Duodenal mucosa (tissue), 2 donors: ENCODE results near the gene SOX12.
"Not testable (repeated sequence)": the region's sequence is repeated elsewhere in the genome, so short reads cannot be mapped to it uniquely, and the experiment has no call there.

Source experiments
- H3K27ac ChIP-seq: one replicate; pipeline ENCODE4 v1.7.0; 2013; ENCODE audit warnings: low read depth, low read length
- H3K27me3 ChIP-seq, 2 donors: one replicate each; pipeline ENCODE4 v1.7.0; 2013; ENCODE audit warnings: low read length in 2 of 2, control low read depth in 1 of 2; ENCODE audit not compliant: insufficient read depth in 2 of 2, control insufficient read depth in 1 of 2
- H3K36me3 ChIP-seq, 2 donors: one replicate each; pipeline ENCODE4 v1.7.0; 2013; ENCODE audit warnings: low read length in 2 of 2, control low read depth in 1 of 2; ENCODE audit not compliant: insufficient read depth in 2 of 2, control insufficient read depth in 1 of 2
- H3K4me1 ChIP-seq, 2 donors: one replicate each; pipeline ENCODE4 v1.7.0; 2013; ENCODE audit warnings: low read length in 2 of 2, control low read depth in 1 of 2; ENCODE audit not compliant: insufficient read depth in 2 of 2, control insufficient read depth in 1 of 2
- H3K4me3 ChIP-seq, 2 donors: one replicate each; pipeline ENCODE4 v1.7.0; 2013; ENCODE audit warnings: low read length in 2 of 2, low read depth in 1 of 2
- H3K9ac ChIP-seq, 2 donors: one replicate each; pipeline ENCODE4 v1.7.0; 2013; ENCODE audit warnings: low read length in 2 of 2, low read depth in 1 of 2
- H3K9me3 ChIP-seq, 2 donors: one replicate each; pipeline ENCODE4 v1.7.0; 2013; ENCODE audit warnings: low read length in 2 of 2, control low read depth in 1 of 2; ENCODE audit not compliant: control insufficient read depth in 1 of 2

The SOX12 gene

DNA sequence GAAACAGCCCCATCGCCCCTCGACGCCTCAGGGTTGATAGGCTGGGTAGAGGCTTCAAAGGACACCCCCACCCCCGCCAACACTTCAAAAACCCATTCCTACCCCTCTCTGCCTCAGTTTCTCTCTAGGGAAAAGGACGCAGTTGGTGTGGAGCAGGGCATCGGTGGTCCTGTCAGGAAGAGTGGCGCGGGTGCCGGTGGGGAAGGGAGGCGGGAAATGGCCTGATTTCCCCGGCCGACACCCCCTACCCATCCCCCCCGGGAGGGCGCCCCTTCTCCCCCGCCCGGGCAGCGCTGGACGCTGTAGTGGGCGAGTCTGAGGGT, 21.9 kb downstream of the SOX12 start:
- peak overlapping the region; percentile 73 to 87 for H3K4me3 ChIP-seq
- H3K36me3 ChIP-seq, result no peaks in the 10 kb centered on the region
- peaks cover 0 to under 1% of the 10 kb centered on the region in 2 donors for H3K9me3 ChIP-seq
- H3K27ac ChIP-seq, result peak overlapping the region; percentile 81
- peaks cover 0 to 6% of the 10 kb centered on the region in 2 donors for H3K4me1 ChIP-seq
- H3K9ac ChIP-seq, result peak overlapping the region; percentile 51 to 72
- H3K27me3 ChIP-seq, result no peaks in the 10 kb centered on the region

DNA sequence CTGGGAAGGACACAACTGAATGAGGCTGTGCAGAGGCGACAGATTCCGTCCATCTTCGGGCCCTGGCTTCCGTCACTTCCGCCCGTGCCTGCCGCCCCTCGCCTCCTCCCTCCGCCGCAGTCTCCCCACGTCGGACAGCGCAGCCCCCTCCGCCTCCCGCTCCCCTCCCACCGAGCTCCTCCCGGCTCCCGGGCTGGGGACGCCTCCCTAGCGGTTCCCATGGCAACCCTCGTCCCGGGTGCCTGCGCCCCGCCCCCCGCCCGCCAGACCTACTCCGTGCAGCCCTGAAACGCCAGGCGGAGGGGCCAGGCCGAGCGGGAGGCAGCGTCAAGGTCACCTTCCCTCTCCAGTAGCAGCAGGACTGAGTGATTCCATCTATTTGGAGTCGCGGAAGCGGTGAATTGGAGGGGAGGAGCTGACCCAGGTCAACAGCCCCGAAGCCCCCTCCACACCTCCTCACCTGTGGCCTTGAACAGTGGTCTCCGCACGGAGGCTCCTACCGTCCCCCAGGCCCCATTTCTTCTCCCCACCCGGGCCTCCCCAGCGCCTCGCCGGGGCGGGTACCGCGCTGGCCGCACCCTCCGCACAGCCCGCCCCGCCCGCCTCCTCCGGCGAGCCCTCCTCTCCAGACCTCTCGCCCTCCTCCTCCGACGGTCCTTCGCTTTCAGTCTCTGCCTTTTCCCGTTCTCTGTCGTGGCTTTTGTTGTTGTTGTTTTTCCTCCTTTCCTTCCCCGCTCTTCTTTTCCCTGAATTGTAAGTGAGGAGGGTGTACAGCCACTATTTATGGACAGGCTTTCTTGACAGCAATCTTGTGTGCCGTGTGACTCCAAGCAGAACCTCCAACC, 22.5 kb downstream of the SOX12 start:
- Histone ChIP-seq H3K9me3 (no peaks in the 10 kb centered on the region), H3K27me3 (no peaks in the 10 kb centered on the region), H3K27ac (peak overlapping the region; percentile 83), H3K36me3 (no peaks in the 10 kb centered on the region), H3K9ac (peak overlapping the region; percentile 51 to 72), H3K4me3 (peak overlapping the region; percentile 73 to 87), H3K4me1 (peaks cover 0 to 6% of the 10 kb centered on the region in 2 donors)

DNA sequence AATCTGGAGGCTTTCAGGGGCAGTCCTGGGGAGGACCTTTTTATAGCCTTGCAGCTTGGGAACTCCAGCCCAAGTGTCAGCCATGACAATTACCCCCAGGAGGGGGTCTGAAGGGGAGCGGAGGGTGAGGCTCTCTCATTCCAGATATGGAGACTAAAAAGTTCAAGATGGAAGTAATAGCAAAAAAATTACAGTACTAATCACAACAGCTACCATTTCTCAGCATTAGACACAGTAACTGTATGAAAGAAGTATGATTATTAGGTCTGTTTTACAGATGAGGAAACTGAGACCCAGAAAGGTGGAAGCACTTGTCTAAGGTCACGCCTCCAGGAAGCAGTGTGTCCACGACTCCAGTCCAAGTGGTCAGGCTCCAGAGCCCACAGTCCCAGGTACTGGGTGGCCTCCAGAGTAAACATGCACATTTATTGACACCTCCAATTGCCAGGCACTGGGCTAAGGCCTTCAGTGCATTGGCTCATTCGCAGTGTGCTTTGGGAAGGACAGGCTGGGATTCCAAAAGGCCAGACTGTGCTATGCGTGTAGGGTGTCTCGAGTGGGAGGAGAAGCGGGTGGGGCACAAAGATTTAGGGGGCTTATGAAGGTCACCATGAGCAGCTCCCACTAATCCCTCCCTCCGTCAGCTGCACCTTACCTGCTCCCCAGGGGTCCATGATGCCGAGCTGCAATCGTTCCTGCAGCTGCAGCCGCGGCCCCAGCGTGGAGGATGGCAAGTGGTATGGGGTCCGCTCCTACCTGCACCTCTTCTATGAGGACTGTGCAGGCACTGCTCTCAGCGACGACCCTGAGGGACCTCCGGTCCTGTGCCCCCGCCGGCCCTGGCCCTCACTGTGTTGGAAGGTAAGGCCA, 23.9 kb downstream of the SOX12 start:
- H3K4me1 ChIP-seq, result peaks cover 0 to 6% of the 10 kb centered on the region in 2 donors
- H3K27ac ChIP-seq, result no peak overlapping the region
- H3K9me3 ChIP-seq, result no peaks in the 10 kb centered on the region
- H3K36me3 ChIP-seq, result no peaks in the 10 kb centered on the region
- no peak overlapping the region for H3K4me3 ChIP-seq
- no peak overlapping the region for H3K9ac ChIP-seq
- H3K27me3 ChIP-seq, result no peaks in the 10 kb centered on the region

DNA sequence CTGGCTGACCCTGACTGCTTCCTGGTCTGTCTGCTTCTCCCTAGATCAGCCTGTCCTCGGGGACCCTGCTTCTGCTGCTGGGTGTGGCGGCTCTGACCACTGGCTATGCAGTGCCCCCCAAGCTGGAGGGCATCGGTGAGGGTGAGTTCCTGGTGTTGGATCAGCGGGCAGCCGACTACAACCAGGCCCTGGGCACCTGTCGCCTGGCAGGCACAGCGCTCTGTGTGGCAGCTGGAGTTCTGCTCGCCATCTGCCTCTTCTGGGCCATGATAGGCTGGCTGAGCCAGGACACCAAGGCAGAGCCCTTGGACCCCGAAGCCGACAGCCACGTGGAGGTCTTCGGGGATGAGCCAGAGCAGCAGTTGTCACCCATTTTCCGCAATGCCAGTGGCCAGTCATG, 27.8 kb downstream of the SOX12 start:
- H3K27me3 ChIP-seq, result no peaks in the 10 kb centered on the region
- no peak overlapping the region for H3K27ac ChIP-seq
- peaks cover 0 to 10% of the 10 kb centered on the region in 2 donors for H3K4me1 ChIP-seq
- H3K9ac ChIP-seq, result no peak overlapping the region
- no peaks in the 10 kb centered on the region for H3K9me3 ChIP-seq
- H3K36me3 ChIP-seq, result no peaks in the 10 kb centered on the region
- H3K4me3 ChIP-seq, result no peak overlapping the region

DNA sequence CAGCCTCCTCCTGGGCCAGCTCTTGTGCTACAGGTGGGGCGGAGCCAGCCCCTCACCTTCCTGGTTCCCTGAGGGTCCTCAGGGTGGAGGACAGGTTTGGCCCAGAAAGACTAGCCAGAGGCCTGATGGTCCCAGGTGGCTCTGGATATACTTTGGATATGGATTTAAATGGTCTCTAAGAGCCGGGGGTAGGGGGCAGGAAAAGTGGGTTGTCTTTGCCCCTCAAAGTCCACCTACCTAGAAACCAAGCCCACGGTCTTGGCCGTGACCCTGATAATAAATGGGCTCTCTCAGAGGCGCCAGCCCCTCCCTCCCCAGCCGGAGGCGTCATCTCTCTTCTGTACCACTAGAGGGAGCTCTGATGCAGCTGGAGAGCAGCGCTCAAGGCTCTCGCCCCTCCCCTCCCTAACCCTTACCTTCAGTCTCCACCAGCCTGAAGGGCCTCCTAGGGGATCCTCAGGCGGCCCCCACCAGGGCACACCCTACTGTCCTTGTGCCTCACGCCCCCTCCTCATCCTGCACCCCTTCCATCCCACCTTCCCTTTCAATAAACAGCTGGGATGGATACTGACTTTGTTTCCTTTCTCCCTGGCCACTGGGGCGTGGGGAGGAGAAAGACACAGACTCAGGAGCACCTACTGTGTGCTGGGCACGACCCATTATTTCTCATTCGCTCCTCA, 29.1 kb downstream of the SOX12 start:
- Histone ChIP-seq H3K27me3 (no peaks in the 10 kb centered on the region), H3K9ac (no peak overlapping the region), H3K27ac (no peak overlapping the region), H3K4me3 (no peak overlapping the region), H3K9me3 (no peaks in the 10 kb centered on the region), H3K36me3 (no peaks in the 10 kb centered on the region), H3K4me1 (peaks cover 0 to 5% of the 10 kb centered on the region in 2 donors)

DNA sequence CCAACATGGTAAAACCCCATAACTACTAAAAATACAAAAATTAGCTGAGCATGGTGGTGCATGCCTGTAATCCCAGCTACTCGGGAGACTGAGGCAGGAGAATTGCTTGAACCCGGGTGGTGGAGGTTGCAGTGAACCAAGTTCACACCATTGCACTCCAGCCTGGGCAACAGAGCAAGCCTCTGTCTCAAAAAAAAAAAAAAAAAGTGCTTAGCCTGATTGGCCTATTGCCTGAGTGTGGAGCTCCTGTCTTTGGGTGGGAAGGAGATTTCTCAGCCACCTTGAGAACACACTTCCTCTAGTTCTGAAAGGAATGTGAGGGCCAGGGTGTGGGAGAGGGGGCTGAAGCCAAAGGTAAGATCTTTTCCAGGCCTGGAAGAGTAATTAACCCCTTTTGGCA, 30.8 kb downstream of the SOX12 start:
- H3K9me3 ChIP-seq, H3K36me3 ChIP-seq, H3K27me3 ChIP-seq, H3K4me3 ChIP-seq, H3K4me1 ChIP-seq, H3K27ac ChIP-seq, H3K9ac ChIP-seq: not testable (repeated sequence)

DNA sequence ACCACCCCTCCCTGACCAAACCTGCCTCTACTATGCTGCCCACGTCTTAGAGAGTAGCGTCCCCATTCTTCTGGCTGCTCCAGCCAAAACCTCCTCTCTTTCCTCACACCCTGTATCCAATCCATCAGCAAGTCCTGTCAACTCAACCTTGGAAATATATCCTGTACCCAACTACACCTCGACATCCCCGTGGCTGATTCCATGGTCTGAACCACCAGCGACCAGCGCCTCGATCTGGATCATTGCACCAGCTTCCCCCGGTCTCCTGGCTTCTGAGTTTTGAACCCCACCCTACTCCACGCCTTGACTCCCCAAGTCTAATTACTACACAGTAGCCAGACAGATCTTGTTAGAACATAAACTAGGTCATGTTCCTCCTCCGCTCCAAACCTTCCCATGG, 31.4 kb downstream of the SOX12 start:
- Histone ChIP-seq H3K36me3 (no peaks in the 10 kb centered on the region), H3K27ac (no peak overlapping the region), H3K4me1 (peaks cover 0 to 5% of the 10 kb centered on the region in 2 donors), H3K9me3 (no peaks in the 10 kb centered on the region), H3K4me3 (no peak overlapping the region), H3K9ac (no peak overlapping the region), H3K27me3 (no peaks in the 10 kb centered on the region)

DNA sequence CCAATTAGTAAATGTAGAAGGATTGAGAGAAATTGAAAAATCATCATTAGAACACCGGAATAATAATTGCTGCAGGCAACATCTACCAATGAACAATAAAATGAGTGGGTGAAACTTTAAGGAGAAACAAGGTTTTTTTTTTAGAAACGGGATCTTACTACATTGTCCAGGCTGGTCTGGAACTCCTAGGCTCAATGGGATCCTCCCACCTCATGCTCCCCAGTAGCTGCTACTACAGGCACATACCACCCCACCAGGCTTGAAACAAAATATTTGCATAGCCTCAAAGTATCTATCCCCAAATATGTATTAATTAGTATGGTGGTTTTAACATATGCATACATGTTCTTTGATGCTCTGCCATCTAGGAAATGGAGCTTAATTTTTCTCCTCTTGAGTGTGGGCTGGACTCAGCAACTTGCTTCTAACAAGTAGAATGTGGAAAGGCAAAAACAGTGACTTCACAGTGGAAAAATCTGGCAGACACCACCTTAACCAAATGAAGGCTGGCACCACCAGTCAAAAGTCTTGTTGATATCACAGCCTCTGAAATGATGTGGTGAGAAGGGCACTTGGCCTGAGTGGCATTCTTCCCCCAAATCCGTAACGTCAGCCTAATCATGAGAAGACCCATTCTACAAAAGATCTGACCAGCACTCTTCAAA, 33.7 kb downstream of the SOX12 start:
- Histone ChIP-seq H3K27me3 (no peaks in the 10 kb centered on the region), H3K4me1 (peaks cover 0 to 11% of the 10 kb centered on the region in 2 donors), H3K36me3 (no peaks in the 10 kb centered on the region), H3K9ac (no peak overlapping the region), H3K4me3 (no peak overlapping the region), H3K27ac (no peak overlapping the region), H3K9me3 (no peaks in the 10 kb centered on the region)

DNA sequence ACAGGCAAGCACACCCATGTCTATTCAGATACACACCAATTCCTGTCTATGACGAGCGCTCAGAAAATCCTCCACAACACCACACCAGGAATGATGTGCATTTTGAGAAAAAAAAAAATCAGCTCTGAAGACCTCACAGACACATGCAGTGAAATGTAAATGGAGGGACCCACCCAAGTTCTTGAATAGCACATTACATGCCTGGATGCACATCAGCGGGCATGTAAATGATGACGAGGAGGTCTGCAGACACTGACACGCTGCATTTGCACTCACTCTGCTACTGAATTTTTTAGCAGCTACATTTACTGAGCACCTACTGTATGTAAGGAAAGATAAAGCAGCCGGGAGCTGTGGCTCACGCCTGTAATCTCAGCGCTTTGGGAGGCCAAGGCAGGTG, 36.2 kb downstream of the SOX12 start:
- Histone ChIP-seq H3K36me3 (no peaks in the 10 kb centered on the region), H3K4me3 (no peak overlapping the region), H3K27me3 (no peaks in the 10 kb centered on the region), H3K9me3 (no peaks in the 10 kb centered on the region), H3K27ac (no peak overlapping the region), H3K9ac (no peak overlapping the region), H3K4me1 (peaks cover 0 to 6% of the 10 kb centered on the region in 2 donors)
